HS-27A (cell line): ENCODE results near the gene SRMS.

Source experiments
- DNase-seq: peaks from one replicate; pipeline ENCODE4 v3.0.0-alpha.2; 2012; ENCODE audit warnings: low read depth, missing footprints

The SRMS gene

DNA sequence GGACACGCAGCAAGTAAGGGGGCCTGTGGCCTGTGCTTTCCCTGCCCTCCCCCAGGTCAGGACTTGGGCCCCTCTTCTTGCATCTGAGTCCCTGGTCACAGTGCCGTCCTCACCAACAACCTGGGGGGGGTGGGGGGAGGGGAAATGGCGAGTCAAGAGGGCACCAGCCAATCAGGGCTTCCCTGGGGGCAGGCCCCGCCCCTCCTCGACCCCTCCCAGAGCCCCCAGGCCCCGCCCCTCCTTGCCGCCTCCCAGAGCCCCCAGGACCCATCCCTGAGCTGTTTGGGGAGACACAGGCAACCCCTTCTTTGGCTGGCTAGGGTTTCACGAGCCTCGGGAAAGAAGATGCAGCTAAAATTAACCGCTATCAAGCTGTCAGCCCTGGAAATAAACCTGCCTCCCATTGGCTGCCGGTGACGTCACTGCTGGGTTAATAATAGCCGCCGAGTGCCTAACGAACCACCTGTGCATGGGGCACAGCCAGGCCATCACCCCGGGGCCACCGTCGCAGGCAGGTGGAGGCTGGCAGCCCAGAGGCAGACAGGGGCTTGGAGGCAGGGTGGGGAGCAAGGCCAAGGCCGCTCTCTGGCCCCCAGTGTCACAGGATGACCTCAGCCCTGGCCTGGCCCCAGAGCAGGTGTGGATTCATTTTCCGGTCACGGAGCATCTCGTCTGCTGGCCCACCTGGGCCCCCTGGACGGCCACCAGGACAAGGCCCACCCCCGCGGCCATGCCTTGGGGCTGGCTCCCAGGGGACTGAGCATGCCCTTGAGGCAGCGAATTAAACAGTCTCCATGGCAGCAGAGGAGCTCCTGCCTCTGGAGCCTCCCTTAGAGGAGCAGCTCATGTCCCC is 45.5 kb downstream of the SRMS start:
- DNase-seq = no peak

DNA sequence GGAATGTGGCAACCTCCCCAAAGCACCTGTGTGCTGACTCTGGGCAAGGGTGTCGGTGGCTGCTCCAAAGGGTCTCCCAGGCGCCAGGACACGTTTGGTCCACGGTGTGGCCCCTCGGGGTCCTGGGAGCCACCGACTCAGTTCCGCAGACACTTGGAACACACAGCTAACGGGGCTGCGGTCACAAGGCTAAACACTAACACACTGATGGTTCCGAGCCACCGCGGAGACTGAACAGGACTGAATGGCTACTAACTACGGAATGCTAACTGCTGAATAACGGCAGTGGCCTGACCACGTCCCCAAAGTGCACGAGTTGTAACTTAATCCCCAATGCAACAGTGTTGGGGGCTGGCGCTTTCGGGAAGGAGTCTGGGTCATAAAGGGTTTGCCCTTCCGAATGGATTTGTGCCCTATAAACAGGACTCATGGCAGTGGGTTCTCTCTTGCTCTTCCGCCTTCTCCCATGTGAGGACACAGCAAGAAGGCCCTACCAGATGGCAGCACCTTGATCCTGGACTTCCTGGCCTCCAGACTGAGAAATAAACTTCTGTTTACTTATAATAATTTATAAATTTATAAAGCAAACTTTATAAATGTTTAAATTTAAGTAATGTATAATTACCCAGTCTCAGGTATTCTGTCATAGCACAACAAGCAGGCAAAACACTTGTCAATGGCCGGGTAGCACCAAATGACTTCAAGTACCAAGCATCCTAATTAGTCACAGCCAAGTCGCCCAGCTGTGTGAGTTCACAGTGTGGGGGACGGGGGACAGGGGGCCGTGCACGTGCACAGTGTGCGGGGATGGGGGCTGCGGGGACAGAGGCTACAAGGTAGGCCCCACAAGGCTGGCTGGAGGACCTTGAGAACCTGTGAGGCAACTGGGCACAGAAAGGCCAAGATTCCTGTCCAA is 46.4 kb downstream of the SRMS start:
- no peak for DNase-seq

DNA sequence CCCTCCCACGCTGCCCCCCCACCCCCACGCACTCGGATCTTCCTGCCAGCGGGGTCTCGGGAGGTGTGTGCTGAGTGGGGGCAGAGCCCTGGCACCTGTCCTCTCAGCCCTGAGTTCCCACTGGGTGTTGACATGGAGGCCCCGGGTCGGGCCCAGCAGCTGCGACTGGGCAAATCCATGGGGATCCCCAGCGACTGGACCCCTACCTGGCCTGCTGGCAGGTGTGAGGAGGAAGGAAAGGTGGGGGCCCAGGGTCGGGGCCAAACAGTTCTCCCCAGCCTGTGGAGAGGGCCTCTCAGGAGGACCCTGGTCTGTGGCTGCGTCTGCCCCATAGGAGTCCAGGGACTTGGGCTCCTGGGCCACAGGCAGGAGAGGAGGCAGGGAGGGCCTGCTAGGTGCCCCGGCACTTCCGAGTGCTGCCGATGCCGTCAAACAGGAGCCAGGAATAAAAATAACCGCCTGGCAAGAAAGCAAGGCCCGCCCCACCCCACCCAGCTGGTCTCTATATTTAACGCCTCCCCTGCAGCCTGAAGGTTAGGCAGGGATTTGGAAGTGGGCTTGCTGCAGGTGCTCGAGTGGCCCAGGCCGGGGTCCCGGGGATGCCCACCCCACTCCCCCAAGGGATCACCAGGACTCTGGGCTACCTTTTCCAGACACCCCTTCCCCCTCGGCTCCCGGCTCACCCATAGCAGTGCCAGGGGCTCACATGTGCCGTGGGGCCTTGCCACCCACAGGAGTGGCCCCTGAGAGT is 47.2 kb downstream of the SRMS start:
- DNase-seq = no peak

DNA sequence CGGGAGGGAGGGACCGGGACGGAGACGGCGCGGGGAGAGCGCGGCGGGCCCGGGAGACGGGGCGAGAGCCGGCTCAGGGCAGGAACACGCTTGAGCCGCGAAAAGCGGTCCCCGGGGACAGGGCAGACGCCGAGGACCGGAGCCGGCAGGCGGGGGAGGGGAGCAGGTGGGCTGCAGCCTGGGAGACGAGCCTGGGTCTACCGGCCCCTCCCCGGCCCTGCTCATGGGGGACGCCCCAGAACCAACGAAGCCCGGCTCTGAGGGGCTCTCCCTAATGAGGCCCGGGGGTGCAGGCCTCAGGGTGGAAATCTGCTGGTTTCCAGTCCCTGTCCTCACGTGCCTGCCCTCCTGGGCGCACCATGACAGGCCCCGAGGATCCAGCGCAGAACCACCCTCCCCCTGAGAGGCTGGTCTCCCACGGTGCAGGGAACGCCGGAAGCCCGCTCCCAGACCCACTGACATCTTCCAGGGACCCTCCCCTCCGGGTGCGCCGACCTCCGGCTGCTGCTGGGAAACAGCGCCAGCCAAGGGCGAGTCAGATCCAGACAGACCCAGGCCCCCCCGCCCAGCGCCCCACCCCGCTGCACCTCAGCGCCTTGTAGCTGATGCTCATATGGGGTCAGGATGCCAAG is 48.1 kb downstream of the SRMS start:
- DNase-seq = no peak

DNA sequence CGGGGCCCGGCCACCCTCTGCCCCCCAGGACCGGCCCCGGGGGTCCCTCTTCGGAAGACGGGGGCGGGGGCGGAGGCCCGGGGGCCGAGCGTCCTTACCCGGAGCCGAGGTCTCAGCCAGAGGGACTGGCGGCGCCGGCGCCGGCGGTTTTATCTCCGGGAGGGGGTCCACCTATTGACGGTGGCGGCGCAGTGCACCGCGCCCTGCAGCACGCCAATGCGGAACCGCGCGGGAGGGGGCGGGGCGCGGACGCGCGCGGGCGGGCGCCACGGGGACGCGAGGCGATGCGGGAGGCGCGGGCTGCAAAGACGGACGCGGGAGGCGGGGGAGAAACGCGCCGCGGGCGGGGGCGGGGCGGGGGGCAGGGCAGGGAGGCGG is 48.6 kb downstream of the SRMS start, which contains the start of gene EEF1A2:
Gene EEF1A2, minus strand, starts transcription at position 124 of the 378 bp plus-strand sequence. CDS start 1,320 bp downstream, outside the sequence.
- DNase-seq = no peak

DNA sequence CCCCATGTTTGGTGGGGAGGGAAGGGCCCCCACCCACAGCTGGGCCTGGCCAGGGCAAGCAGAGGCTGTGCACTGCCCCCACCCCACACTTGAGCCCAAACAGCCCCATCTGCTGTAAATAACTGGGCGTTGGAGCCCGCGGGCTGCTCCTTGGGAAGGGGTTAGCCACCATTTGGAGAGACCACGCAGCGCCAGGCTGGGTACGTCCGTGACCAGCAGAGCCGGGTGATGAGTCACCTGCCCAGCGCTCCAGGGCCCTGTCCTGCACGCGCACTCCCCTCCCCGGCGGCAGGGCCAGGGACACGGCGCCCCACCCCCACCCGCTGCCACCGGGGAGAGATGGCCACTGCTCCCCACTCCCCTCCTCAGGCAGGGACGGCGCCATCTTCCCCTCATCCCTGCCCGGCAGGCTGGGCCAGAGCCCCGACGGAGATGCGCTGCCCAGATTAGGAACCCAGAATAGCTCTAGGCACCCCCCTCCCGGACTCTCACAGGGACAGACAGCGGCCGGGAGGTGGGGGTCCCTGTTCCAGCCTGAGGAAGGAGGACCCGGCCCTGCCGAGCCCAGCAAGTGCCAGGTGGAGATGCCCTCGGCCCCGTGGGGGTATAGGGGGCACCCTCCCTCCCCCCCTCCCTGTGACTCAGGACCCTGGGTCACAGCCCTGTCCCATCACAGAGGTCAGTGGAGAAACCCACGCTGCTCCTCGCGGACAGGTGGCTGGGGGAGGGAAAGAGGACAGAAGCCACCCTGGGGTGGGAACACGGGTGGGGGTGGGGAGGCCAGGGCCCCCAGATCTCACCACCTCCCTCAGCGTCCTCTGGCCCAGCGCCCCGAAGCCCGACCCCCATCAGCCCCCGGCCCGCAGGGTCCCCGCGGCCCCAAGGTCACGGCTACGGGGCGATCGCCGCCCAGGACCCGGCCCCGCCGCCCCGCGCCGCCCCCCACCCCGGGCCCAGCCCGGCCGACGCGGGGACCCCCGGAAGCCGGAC is 49.3 kb downstream of the SRMS start:
- no peak for DNase-seq

DNA sequence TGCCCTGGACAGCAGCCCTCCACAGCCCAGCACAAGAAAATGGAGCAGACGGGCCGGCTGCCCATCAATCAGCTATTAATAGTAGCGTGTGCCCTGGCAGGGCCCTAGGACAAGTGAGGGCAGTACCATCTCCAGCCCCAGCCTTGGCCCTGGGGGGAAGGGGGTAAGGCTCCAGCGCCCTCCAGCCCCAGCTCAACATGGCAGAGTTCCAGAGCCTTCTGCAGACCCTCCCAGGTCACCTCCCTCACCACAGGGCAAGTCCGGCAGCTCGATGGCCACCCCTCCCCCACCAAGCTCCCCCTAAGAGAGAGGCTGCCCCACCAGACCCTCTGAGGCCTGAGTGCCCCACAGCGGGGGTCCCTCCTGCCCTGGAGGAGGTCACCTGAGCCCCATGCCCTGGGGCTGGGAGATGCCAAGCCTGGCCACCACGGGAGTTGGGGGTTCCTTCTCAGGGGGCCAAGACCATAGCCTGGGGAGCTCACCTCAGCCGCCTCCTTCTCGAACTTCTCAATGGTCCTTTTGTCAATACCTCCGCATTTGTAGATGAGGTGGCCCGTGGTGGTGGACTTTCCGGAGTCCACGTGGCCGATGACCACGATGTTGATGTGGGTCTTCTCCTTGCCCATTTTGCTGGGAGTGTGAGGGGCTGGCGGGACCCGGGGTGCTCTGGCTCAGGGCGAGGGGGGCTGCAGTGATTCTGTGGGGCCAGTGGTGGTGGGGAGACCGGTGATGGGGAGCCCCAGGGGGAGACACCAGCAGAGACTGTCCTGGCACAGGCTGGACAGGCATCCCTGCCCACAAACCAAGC is 50.2 kb downstream of the SRMS start:
- no peak for DNase-seq

DNA sequence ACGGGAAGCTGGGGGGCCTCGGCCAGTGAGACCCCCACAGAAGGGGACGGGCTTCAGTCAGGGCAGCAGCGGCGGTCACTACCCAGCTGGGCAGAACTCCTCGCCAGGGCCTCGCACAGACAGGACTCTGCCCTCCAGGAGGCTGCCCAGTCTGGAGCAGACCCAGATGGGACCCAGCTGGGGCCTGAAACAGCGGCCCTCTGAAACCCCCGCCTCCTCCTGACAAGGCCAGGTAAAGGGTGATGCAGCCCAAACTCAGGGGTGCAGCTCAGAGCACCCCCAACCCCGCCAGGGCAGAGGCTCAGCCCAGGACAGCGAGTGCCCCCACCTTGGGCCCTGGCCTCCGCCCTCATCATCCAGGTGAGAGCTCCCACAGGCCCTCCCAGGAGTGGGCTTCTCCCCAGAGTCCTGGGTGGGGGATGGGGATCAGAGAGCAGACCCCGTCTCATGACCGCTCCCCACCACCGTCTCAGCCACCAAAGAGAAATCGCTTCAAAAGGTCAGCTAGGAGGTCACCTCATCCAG is 50.9 kb downstream of the SRMS start:
- no peak for DNase-seq

DNA sequence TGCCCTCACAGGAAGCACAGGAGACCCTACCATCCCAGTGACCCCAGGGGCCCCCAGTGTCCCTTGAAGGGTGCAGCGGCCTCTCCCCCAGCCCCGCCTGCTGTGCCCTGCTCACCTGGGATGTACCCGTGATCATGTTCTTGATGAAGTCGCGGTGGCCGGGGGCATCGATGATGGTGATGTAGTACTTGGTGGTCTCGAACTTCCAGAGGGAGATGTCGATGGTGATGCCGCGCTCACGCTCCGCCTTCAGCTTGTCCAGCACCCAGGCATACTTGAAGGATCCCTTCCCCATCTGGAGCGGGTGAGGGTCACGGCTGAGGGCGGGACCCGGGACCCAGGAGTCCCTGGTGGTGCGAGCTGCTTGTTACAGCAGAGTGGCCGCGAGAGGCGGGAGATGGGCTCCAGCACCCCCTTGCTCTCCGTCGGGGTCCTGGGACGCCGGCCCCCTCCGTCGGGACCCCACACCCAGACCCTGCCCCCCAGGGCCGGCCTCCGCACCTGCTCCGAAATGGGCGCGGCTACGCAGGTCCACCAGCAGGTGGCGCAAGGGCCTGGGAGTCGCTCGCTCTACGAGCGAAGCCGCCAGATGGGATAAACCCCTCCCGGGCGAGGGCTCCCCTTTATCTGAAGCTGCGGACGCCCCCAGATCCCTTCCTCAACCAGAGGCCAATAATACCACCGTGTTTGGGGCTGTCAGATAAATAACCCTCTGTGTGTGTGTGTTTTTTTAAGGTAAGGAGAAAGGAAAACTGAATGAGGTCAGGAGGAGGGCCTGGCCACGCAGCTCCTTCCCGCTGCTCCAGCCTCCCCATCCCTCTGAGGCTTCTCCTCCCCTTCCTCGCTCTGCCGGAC is 51.6 kb downstream of the SRMS start:
- DNase-seq = no peak

DNA sequence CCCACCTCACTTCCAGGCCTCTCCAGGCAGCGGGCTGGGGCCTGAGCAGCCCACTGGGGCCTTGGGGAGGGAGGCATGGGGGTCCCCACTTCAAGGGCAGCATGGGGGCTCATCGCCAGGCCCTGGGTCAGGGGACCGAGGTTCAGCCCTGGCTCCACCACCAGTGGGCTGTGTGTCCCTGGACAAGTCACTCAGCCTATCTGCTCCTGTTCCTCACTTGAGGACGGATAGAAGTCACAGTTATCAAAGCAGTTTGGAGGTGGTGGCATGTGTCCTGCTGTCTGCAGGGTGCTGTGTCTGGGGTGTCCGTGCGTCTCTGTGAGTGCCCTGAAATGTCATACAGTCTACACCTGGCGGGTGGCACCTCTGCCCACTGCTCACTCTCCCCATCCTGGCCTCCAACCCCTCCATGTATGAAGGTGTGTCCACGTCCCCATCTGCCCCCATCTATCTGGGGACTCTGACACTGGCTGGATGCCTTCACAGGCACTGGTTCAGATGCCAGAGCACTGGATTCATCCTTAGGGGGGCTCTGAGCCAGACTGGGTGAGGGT is 52.3 kb downstream of the SRMS start:
- no peak for DNase-seq

DNA sequence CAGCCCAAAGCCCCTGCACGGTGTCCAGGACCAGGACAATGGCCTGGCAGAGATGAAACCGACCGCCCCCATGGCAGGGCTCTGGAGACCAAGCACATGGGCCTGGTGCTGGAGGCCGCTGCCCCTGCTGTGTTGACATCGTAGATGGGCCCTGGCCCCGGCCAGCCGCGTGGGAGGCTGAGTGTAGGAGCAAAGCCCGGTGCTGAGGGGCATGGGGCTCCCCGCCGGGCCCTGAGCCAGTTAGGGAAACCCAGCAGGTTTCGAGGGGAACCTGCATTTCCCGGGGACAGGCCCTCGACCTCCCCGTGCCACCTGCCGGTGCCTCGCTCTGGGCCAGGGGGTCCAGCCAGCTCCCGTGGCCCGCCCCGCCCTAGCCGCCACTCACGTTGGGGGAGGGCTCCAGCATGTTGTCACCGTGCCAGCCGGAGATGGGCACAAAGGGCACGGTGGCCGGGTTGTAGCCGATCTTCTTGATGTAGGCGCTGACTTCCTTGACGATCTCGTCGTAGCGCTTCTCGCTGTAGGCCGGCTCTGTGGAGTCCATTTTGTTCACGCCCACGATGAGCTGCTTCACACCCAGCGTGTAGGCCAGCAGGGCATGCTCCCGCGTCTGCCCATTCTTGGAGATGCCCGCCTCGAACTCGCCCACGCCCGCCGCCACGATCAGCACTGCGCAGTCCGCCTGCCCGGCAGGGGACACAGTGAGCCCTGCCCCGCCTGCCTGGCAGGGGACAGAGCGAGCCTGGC is 53.0 kb downstream of the SRMS start:
- no peak for DNase-seq

DNA sequence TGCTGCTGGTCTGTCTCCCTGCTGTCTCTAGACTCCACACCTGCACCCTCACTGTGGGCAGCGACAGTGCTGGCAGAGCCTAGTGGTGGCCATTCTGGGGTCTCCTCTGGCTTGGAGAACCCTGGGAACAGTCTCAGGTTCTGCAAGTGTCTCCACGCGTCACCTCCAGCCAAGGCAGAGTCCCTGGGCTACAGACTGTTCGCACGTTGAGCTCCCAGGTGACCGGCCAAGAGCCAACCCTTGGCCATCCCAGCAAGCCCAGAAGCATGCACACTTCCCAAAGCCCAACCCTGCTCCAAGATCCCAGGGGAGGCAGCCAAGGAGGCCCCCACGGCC is 53.5 kb downstream of the SRMS start:
- no peak for DNase-seq

DNA sequence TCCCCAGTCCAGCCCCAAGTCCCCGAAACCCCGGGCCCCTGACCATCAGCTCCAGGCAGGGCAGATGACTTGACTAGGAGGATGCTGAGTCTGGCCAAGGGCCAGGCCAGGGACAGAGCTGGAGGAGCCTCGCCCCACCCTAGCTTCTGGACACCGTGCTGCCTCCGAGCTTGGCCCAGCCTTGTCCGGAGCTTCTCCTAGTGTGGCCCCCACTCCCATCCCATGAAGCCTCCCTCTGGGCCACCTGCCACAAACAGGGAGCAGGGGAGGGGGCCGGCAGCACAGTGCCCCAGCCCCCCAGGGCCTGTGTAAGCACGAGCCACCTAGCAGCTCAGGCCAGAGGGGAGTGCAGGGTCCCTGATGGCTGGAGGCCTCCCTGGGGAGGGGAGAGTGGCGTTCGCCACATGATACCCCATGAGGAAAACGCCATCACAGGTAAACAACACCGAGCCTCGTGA is 54.0 kb downstream of the SRMS start:
- no peak for DNase-seq

DNA sequence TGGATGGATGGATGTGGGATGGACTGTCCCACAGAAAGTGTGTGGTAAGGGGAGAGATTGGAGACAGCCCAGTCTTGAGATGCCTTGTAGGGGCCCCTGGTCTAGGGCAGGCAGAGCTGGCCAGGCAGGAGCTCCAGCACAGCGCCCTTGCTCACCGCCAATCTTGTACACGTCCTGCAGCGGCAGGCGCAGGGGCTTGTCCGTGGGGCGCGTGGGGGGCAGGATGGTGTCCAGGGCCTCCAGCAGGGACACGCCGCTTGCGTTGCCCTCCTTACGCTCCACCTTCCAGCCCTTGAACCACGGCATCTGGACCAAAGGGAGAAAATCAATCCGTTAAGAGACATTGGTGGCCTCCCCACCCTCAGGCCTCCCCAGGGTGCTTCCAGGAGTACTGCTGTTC is 54.6 kb downstream of the SRMS start:
- DNase-seq = no peak

DNA sequence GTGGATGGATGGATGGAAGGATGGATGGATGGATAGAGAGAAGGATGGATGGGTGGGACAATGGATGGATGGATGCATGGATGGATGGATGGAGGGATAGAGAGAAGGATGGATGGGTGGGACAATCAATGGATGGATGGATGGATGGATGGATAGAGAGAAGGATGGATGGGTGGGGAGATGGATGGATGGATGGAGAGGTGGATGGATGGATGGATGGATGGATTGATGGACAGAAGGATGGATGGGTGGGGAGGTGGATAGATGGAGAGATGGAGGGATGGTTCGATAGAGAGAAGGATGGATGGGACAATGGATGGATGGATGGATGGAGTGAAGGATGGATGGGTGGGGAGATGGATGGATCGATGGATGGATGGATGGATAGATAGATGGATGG is 55.0 kb downstream of the SRMS start:
- DNase-seq = no peak

DNA sequence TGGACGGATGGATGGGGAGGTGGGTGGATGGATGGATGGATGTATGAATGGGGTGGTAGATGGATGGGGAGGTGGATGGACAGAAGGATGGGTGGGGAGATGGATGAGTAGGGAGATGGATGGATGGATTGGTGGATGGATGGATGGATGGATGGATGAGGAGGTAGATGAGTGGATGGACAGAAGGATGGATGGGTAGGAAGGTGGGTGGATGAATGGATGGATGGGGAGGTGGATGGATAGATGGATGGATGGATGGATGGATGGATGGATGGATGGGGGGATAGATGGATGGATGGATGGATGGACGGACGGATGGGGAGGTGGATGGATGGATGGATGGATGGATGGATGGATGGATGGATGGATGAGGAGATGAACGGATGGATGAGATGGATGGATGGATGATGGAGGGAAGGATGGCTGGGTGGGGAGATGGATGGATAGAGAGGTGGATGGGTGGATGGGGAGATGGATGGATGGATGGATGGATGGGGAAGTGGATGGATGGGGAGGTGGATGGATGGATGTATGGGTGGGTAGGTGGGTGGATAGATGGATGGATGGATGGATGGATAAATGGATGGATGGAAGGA is 55.8 kb downstream of the SRMS start:
- DNase-seq = no peak

DNA sequence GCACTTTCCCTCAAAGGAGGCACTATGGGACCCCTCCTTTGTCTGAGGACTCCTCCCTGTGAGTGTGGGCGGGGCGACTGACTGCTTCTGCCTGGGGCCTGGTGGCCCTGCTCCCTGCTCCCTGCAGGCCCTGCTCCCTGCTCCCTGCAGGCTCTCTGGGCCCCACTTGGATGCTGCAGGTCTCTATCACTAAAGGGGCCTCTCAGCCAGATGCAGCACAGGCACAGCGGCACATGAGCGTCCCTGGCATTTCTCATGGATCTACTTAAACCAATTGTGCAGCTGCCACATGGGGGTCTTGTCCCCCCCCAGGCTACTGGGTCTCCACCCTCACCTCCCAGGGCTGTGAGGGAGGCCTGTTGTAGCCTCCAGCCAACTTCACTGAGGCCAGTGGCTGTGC is 56.5 kb downstream of the SRMS start:
- DNase-seq = no peak
